Endodermal cell (in vitro differentiated cells): ENCODE data around the gene RAB28. TPM values are rescaled to one million over a fixed set of nuclear protein-coding genes. Genes with fewer than 3 reads are reported as not detected.
A peak's percentile ranks its signal among the peaks of the same experiment; 100 is the strongest.

Source experiments
- DNase-seq: peaks from one replicate; pipeline ENCODE4 v3.0.0-alpha.2; 2017
- H3K27ac ChIP-seq: 2 replicates; pipeline ENCODE4 v1.5.1; 2013; ENCODE audit warnings: mild to moderate bottlenecking, low read depth, low read length, moderate library complexity
- H3K27me3 ChIP-seq: 2 replicates; pipeline ENCODE4 v1.6.1; 2013; ENCODE audit warnings: mild to moderate bottlenecking, low read length, moderate library complexity; ENCODE audit not compliant: insufficient read depth, control insufficient read depth, poor library complexity, severe bottlenecking
- H3K36me3 ChIP-seq: 2 replicates; pipeline ENCODE4 v1.7.0; 2013; ENCODE audit warnings: mild to moderate bottlenecking, low read length, moderate library complexity; ENCODE audit not compliant: control insufficient read depth, insufficient read depth
- H3K4me1 ChIP-seq: one replicate; pipeline ENCODE4 v1.7.0; 2013; ENCODE audit warnings: low read length; ENCODE audit not compliant: control insufficient read depth, insufficient read depth
- H3K4me3 ChIP-seq: 2 replicates; pipeline ENCODE4 v1.5.1; 2013; ENCODE audit warnings: mild to moderate bottlenecking, low read length, moderate library complexity
- H3K9ac ChIP-seq: 2 replicates; pipeline ENCODE4 v1.6.1; 2013; ENCODE audit warnings: mild to moderate bottlenecking, low read length, moderate library complexity; ENCODE audit not compliant: poor library complexity, severe bottlenecking; ENCODE audit errors: extremely low read depth
- H3K9me3 ChIP-seq: 2 replicates; pipeline ENCODE4 v1.6.1; 2013; ENCODE audit warnings: mild to moderate bottlenecking, low read length, moderate library complexity; ENCODE audit not compliant: control insufficient read depth
- H3K27ac Mint-ChIP-seq: 2 replicates; pipeline ENCODE4 v1.8.0; 2020; ENCODE audit warnings: mixed read lengths
- H3K27me3 Mint-ChIP-seq: 2 replicates; pipeline ENCODE4 v1.8.0; 2021; ENCODE audit warnings: mild to moderate bottlenecking, mixed read lengths; ENCODE audit not compliant: insufficient read depth
- H3K36me3 Mint-ChIP-seq: 2 replicates; pipeline ENCODE4 v1.8.0; 2020; ENCODE audit warnings: low read depth, mixed read lengths
- H3K4me1 Mint-ChIP-seq: 2 replicates; pipeline ENCODE4 v1.8.0; 2020; ENCODE audit warnings: mixed read lengths
- H3K4me3 Mint-ChIP-seq: 2 replicates; pipeline ENCODE4 v1.8.0; 2020; ENCODE audit warnings: mild to moderate bottlenecking, moderate library complexity, mixed read lengths
- H3K9me3 Mint-ChIP-seq: 2 replicates; pipeline ENCODE4 v1.8.0; 2020; ENCODE audit warnings: mild to moderate bottlenecking, mixed read lengths
- CTCF ChIP-seq: fragments of 200-600 bp; sonication (generic); conservative IDR thresholded peaks from 2 replicates; pipeline ENCODE4 v1.5.0; 2021; ENCODE audit warnings: antibody characterized with exemption, mild to moderate bottlenecking
- WGBS, 2 experiments: methylation state at CpG; one replicate each; pipeline versions ENCODE4 v1.1.5 to v1.1.7; 2013; ENCODE audit warnings: missing lambda C conversion rate in 2 of 2, mixed read lengths in 1 of 2; ENCODE audit not compliant: insufficient coverage in 1 of 2, insufficient read length in 1 of 2; 5-methylcytosine and 5-hydroxymethylcytosine counted together
- long read RNA-seq, 4 experiments: library from polyadenylated mRNA in 2 of 4; library from RNA in 1 of 4; library from capped mRNA in 1 of 4; stranded (forward) in 3 of 4; unstranded in 1 of 4; transcript quantifications; one replicate each; pipeline ENCODE4 v2.0.0, GENCODE V29; 2020 to 2021; ENCODE audit warnings: inconsistent platforms in 1 of 4
- polyA plus RNA-seq, 2 experiments: library from polyadenylated mRNA; stranded (reverse); fragments of 50-300 nt; gene quantifications; one replicate each; pipeline ENCODE4 v1.2.3, GENCODE V29; 2013
- total RNA-seq, 2 donors: library from RNA; stranded (reverse); fragmentation: NEBNext Ultra II Directional in 1 of 2; extraction: Animal tissue kit (Norgen Biotek cat#: 25700) in 1 of 2; gene quantifications; 2 replicates in 1 of 2; 3 replicates in 1 of 2; pipeline ENCODE4 v1.2.1, GENCODE V29; 2021

The RAB28 gene
- 10 to 100 TPM; 24.6 to 25.7 TPM for total RNA-seq
- polyA plus RNA-seq (2013, experiment 1 of 2): 33.4 TPM
- 33.6 TPM for polyA plus RNA-seq (2013, experiment 2 of 2)
- long read RNA-seq, experiment 1, transcript RAB28-201 (8 exons, 1,810 nt): minor isoform, 5 of 19 reads
- long read RNA-seq, experiment 1, transcript RAB28-202 (7 exons, 1,715 nt): major isoform, 7 of 19 reads
- long read RNA-seq, experiment 1, partial matches to known transcripts: 1 of 19 reads
- long read RNA-seq, experiment 1, other reads (novel, unspliced or antisense): 4 of 19 reads
- long read RNA-seq, experiment 2, transcript RAB28-202 (7 exons, 1,715 nt): major isoform, 34 of 63 reads
- long read RNA-seq, experiment 2, transcript RAB28-201 (8 exons, 1,810 nt): minor isoform, 14 of 63 reads
- long read RNA-seq, experiment 2, transcript RAB28-205 (6 exons, 1,551 nt): minor isoform, 5 of 63 reads
- long read RNA-seq, experiment 2, partial matches to known transcripts: 2 of 63 reads
- long read RNA-seq, experiment 2, other reads (novel, unspliced or antisense): 7 of 63 reads
- long read RNA-seq, experiment 3, transcript RAB28-202 (7 exons, 1,715 nt): major isoform, 53 of 111 reads
- long read RNA-seq, experiment 3, transcript RAB28-201 (8 exons, 1,810 nt): minor isoform, 38 of 111 reads
- long read RNA-seq, experiment 3, partial matches to known transcripts: 6 of 111 reads
- long read RNA-seq, experiment 3, other reads (novel, unspliced or antisense): 8 of 111 reads
- long read RNA-seq, experiment 4, transcript RAB28-201 (8 exons, 1,810 nt): minor isoform, 21 of 100 reads
- long read RNA-seq, experiment 4, transcript RAB28-202 (7 exons, 1,715 nt): major isoform, 52 of 100 reads
- long read RNA-seq, experiment 4, partial matches to known transcripts: 12 of 100 reads
- long read RNA-seq, experiment 4, other reads (novel, unspliced or antisense): 11 of 100 reads

DNA sequence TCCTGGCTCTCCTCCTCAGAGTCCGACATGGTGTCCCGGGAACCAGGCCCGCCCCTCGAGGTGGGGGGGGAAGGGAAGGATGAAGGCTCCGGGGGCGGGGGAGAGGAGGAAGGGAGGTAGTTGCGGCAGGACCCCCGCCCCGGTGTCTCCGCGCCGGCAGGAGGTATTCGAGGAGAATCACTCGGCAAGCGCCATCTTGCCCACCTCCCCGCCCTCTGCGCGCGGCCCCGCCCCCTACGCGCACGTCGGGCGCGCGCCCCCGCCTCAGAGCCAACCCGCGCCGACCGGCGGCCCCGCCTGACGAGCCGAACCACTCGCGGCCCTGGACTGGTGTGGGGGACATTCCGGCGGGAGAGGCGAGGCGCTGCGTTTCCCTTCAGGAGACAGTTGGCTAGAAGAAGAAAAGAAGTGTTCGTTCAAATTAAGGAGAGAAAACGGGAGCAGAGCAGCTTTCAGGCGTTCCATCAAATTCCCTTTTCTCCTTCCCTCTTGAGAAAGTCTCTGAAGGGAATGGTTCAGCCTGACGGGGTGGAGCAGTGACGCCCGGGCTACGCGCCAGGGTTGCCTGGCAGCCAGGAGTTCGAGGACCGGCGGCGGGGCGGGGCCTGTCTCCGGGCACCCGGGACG, at the start of gene RAB28:
Gene RAB28, minus strand, starts transcription at position 219 of the 627 bp plus-strand sequence.
- H3K27me3 Mint-ChIP-seq: peaks cover 3% of the 10 kb centered on the region

GRCh38 chr4:13531625-13531998, 47.5 kb upstream of the RAB28 start:
- peaks cover 24% of the 10 kb centered on the region for H3K4me1 Mint-ChIP-seq
- peak overlapping the region; percentile 30 for H3K4me3 Mint-ChIP-seq
- WGBS, 2 experiments: 62 to 76% methylated on average over 7 to 8 of the region's 8 CpGs
- no peak overlapping the region for H3K4me3 ChIP-seq
- H3K9me3 ChIP-seq: no peaks in the 10 kb centered on the region
- no peaks in the 10 kb centered on the region for H3K36me3 ChIP-seq
- peaks cover 75% of the 10 kb centered on the region for H3K27me3 Mint-ChIP-seq
- H3K27me3 ChIP-seq: peaks cover 99% of the 10 kb centered on the region
- no peak overlapping the region for H3K27ac ChIP-seq
- H3K4me1 ChIP-seq: no peaks in the 10 kb centered on the region
- DNase-seq: no peak
- TF ChIP-seq CTCF: no peak
- peak overlapping the region; percentile 66 for H3K27ac Mint-ChIP-seq
- H3K9me3 Mint-ChIP-seq: no peaks in the 10 kb centered on the region
- H3K36me3 Mint-ChIP-seq: no peaks in the 10 kb centered on the region
- no peak overlapping the region for H3K9ac ChIP-seq

More for the DNA sequence above, at the start of gene RAB28:
- no peaks in the 10 kb centered on the region for H3K36me3 Mint-ChIP-seq
- H3K36me3 ChIP-seq: no peaks in the 10 kb centered on the region
- H3K4me3 Mint-ChIP-seq: peak within 1 kb of the TSS; percentile 87
- peaks cover 10% of the 10 kb centered on the region for H3K9me3 ChIP-seq
- DNase-seq: peak; percentile 96
- H3K27ac ChIP-seq: peak within 1 kb of the TSS; percentile 99
- peaks cover 8% of the 10 kb centered on the region for H3K9me3 Mint-ChIP-seq
- H3K4me1 ChIP-seq: no peaks in the 10 kb centered on the region
- peak within 1 kb of the TSS; percentile 93 for H3K4me3 ChIP-seq
- H3K4me1 Mint-ChIP-seq: peaks cover 14% of the 10 kb centered on the region
- 0% methylated on average over 58 of the region's 59 CpGs; no CpG with 5 or more reads in 1 of the 2 experiments for WGBS, 2 experiments
- TF ChIP-seq CTCF: no peak
- H3K27me3 ChIP-seq: no peaks in the 10 kb centered on the region
- peak within 1 kb of the TSS; percentile 100 for H3K27ac Mint-ChIP-seq
- H3K9ac ChIP-seq: peak within 1 kb of the TSS; percentile 69
